Lower lobe of right lung (tissue), 2 donors: ENCODE data around the gene E2F7. TPM values are rescaled to one million over a fixed set of nuclear protein-coding genes. Genes with fewer than 3 reads are reported as not detected.
A peak's percentile ranks its signal among the peaks of the same experiment; 100 is the strongest.

Experiments used
- ATAC-seq, 2 donors: fragments of 200-7000 bp; cut with Tn5 transposase; one replicate each; pipeline ENCODE4 v1.9.1; 2020 to 2022; ENCODE audit warnings: mild to moderate bottlenecking in 2 of 2, moderate library complexity in 2 of 2
- DNase-seq: peaks from one replicate; pipeline ENCODE4 v3.0.0-alpha.2; 2020
- H3K27ac ChIP-seq: fragments of 200-600 bp; one replicate; pipeline ENCODE4 v1.8.0; 2022
- H3K27me3 ChIP-seq: fragments of 200-600 bp; one replicate; pipeline ENCODE4 v1.8.0; 2022; ENCODE audit warnings: low read depth
- H3K36me3 ChIP-seq: fragments of 200-600 bp; one replicate; pipeline ENCODE4 v1.8.0; 2022; ENCODE audit warnings: mild to moderate bottlenecking
- H3K4me1 ChIP-seq: fragments of 200-600 bp; one replicate; pipeline ENCODE4 v1.8.0; 2022
- H3K4me3 ChIP-seq: fragments of 200-600 bp; one replicate; pipeline ENCODE4 v1.8.0; 2022; ENCODE audit warnings: mild to moderate bottlenecking
- H3K9me3 ChIP-seq: fragments of 200-600 bp; one replicate; pipeline ENCODE4 v1.8.0; 2022
- intact Hi-C: fragments of 100-400 bp; cut with DNase I; formaldehyde crosslinking; loops from one replicate; pipeline ENCODE4 v1.11.0; 2022
- total RNA-seq: library from RNA; stranded (reverse); fragmentation: NEBNext Ultra II Directional; extraction: Animal tissue kit (Norgen Biotek cat#: 25700); gene quantifications from one replicate; pipeline ENCODE4 v1.2.1, GENCODE V29; 2021
- TF ChIP-seq, protein P1 (sequence below): fragments of 200-600 bp; IDR thresholded peaks from one replicate; pipeline ENCODE4 v1.8.0; 2022; ENCODE audit warnings: antibody characterized with exemption, mild to moderate bottlenecking
- donor health status: DM: no; HTN: yes; CAD: no; lungs with severe emphysema.

Gene E2F7
- total RNA-seq, 1 donor from 2014 or later, result 1.0 TPM

DNA sequence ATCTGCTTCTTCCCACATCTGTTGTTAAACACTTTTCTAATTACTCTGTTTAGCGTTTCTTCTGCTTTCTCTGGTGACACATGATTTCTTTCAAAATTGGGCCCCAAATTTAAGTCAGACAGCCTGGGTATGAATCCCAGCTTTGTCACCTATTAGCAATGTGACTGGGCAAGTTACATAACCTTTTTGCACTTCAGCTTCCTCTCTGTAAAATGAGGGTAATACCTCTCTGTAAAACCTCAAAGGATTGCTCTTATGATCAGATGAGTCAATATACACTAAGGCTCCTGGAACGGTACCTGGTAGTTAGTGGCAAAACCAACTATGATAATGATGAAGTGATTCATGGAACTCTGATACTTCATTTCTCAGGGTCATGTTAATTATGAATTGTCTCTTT lies 33.0 kb downstream of the E2F7 start:
- DNase-seq (no peak), ATAC-seq (no peak)
- intact Hi-C loops, result no loop called here

DNA sequence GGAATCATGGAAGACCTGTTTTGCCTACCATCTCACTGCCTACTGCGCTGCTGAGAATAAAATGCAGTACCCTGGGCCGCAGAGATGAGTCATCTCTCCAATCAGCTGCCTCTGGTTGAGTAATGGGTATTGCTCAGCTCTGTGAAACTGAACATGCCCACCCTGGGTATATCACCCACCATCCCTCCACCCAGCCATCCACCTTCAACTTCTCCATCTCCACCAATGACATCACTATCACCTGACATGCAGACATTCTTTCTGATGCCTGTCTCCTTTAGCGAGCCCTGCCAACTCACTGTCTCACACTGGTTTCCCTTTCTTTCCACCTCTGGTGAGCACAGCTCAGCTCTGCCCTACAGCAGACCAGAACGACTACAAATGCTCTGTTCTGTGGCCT lies 33.6 kb downstream of the E2F7 start:
- H3K4me3 ChIP-seq, result no peak overlapping the region
- DNase-seq, result no peak
- no peaks in the 10 kb centered on the region for H3K27me3 ChIP-seq
- intact Hi-C loops, result no loop called here
- H3K36me3 ChIP-seq, result no peaks in the 10 kb centered on the region
- ATAC-seq, result peak in 1 of 2 donors; percentile 19
- no peak overlapping the region for H3K27ac ChIP-seq
- H3K9me3 ChIP-seq, result no peaks in the 10 kb centered on the region
- no peaks in the 10 kb centered on the region for H3K4me1 ChIP-seq
- TF ChIP-seq, protein P1, sequence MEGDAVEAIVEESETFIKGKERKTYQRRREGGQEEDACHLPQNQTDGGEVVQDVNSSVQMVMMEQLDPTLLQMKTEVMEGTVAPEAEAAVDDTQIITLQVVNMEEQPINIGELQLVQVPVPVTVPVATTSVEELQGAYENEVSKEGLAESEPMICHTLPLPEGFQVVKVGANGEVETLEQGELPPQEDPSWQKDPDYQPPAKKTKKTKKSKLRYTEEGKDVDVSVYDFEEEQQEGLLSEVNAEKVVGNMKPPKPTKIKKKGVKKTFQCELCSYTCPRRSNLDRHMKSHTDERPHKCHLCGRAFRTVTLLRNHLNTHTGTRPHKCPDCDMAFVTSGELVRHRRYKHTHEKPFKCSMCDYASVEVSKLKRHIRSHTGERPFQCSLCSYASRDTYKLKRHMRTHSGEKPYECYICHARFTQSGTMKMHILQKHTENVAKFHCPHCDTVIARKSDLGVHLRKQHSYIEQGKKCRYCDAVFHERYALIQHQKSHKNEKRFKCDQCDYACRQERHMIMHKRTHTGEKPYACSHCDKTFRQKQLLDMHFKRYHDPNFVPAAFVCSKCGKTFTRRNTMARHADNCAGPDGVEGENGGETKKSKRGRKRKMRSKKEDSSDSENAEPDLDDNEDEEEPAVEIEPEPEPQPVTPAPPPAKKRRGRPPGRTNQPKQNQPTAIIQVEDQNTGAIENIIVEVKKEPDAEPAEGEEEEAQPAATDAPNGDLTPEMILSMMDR, result no peak

More for the DNA sequence above, 33.0 kb downstream of the E2F7 start:
- H3K36me3 ChIP-seq, result no peaks in the 10 kb centered on the region
- no peak overlapping the region for H3K27ac ChIP-seq
- no peak overlapping the region for H3K4me3 ChIP-seq
- H3K4me1 ChIP-seq, result no peaks in the 10 kb centered on the region
- no peaks in the 10 kb centered on the region for H3K9me3 ChIP-seq
- no peaks in the 10 kb centered on the region for H3K27me3 ChIP-seq
- TF ChIP-seq, protein P1, result no peak

DNA sequence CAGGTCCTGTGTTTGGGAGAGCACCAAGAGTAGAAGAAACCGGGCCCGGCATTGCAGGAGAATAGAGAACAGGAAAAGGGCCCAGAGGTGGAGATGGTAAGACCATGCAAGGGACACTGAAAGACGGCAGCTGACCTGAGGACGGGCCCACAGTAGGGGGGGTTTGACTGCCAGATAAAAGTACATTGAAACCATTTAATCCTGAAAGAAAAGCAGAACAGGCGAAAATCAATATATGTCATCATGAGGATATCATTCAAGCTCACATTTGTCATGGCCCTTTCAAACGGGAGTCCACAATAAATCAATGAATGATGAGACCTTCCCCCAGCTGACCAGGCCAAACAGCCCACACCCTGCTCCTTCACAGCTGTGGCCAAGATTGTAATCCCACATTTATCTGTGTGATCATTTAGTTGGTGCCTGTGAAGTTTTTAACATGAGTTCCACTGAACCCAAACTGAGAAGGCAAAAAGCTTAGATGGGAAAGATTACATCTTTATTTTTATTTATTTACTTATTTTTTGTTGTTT lies 39.5 kb downstream of the E2F7 start:
- no peak overlapping the region for H3K4me3 ChIP-seq
- TF ChIP-seq, protein P1, result no peak
- H3K27me3 ChIP-seq, result no peaks in the 10 kb centered on the region
- ATAC-seq (no peak), DNase-seq (no peak)
- intact Hi-C loops, result no loop called here
- no peaks in the 10 kb centered on the region for H3K9me3 ChIP-seq
- H3K27ac ChIP-seq, result no peak overlapping the region
- H3K36me3 ChIP-seq, result no peaks in the 10 kb centered on the region
- H3K4me1 ChIP-seq, result no peaks in the 10 kb centered on the region

DNA sequence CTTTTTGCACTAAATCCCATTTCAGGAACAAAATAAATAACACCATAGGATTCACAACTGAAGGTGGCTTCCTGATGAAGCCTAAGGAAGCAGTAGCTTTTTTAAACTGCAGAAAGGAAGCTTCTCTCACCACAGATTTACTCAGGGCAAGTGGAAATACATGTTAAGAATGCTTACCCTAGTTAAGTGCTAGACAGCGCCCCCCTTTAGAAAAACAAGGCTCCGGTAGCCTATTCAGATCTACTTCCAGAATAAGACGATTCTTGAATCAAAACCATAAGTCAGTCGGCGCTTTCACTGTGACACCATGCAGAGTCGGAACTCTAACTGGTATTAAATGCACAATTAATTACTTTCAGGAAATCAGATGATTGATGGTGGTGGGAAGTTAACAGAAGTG lies 41.9 kb downstream of the E2F7 start:
- Histone ChIP-seq H3K27ac (no peak overlapping the region), H3K36me3 (no peaks in the 10 kb centered on the region), H3K4me3 (no peak overlapping the region), H3K27me3 (no peaks in the 10 kb centered on the region), H3K4me1 (no peaks in the 10 kb centered on the region), H3K9me3 (no peaks in the 10 kb centered on the region)
- intact Hi-C loops, result no loop called here
- DNase-seq (no peak), ATAC-seq (no peak)
- TF ChIP-seq, protein P1, result no peak

DNA sequence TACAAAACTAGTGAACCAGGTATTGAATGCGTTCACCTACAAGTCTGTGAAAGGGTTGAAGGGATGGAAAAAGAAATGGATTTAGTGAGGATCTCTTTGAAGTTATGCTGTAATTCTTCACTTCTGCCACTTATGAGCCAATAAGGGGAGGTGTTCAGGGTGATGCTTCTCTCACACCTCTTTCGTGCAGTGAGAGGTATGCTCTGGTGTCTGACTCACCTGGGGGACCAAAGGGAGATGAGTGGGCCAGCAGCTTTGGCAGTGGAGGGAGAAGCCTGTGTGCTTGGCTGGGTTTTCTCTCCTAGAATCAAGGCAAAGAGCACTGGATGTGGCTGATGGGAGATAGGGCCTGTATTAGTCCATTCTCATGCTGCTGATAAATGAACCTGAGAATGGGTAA lies 45.4 kb downstream of the E2F7 start:
- Histone ChIP-seq H3K27ac (no peak overlapping the region), H3K4me3 (no peak overlapping the region), H3K4me1 (no peaks in the 10 kb centered on the region), H3K36me3 (no peaks in the 10 kb centered on the region), H3K27me3 (no peaks in the 10 kb centered on the region), H3K9me3 (no peaks in the 10 kb centered on the region)
- intact Hi-C loops, result no loop called here
- ATAC-seq (no peak), DNase-seq (no peak)
- TF ChIP-seq, protein P1, result no peak

DNA sequence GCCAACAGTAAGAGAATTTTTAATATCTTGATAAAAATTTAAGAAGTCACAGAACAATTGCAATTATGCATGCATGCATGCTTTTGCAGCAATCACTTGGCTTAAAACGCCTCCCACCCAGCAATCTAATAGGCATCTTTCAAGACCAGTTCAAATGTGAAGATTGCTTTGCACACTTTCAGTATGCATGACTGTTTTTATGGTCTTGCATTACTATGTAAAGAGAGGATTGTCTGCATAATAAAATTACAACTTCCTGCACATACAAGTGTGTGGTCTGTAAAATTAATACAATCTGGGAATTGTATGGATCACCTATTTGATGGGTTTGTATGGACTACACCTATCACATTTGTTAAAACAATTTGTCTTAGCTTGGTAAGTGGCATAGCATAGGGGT lies 48.8 kb downstream of the E2F7 start:
- Histone ChIP-seq H3K27ac (no peak overlapping the region), H3K4me1 (no peaks in the 10 kb centered on the region), H3K9me3 (no peaks in the 10 kb centered on the region), H3K36me3 (no peaks in the 10 kb centered on the region), H3K27me3 (no peaks in the 10 kb centered on the region), H3K4me3 (no peak overlapping the region)
- TF ChIP-seq, protein P1, result no peak
- DNase-seq, result no peak
- ATAC-seq, result no peak
- intact Hi-C loops, result no loop called here
